HEK293 (cell line): ENCODE data around the gene SLC51A.

ENCODE experiments used
- CTCF ChIA-PET: fragments of 350-600 bp; formaldehyde crosslinking; extraction: SDS; loops from one replicate; lab custom pipeline; 2021; ENCODE audit warnings: antibody characterized with exemption; lab: Yijun Ruan, JAX
- POLR2A ChIA-PET: fragments of 300-600 bp; formaldehyde crosslinking; extraction: SDS; loops from one replicate; lab custom pipeline; 2020; ENCODE audit warnings: antibody characterized with exemption, inconsistent platforms; lab: Yijun Ruan, JAX
- H3K27ac ChIP-seq: fragments of 200-500 bp; sonication (Bioruptor generic); 2 replicates; pipeline ENCODE4 v1.5.1; 2014; ENCODE audit warnings: low read depth, low read length, control low read depth, inconsistent platforms; ENCODE audit errors: extremely low read depth
- H3K36me3 ChIP-seq, 2 experiments: fragments of 200-500 bp in 1 of 2; sonication (Bioruptor generic) in 1 of 2; 1 replicate in 1 of 2; 2 replicates in 1 of 2; pipeline ENCODE4 v1.5.1; 2014 to 2017; ENCODE audit warnings: inconsistent platforms in 2 of 2, low read length in 2 of 2; ENCODE audit not compliant: control insufficient read depth in 2 of 2, insufficient read depth in 1 of 2
- H3K4me1 ChIP-seq: fragments of 200-500 bp; sonication (Bioruptor generic); 2 replicates; pipeline ENCODE4 v1.5.1; 2014; ENCODE audit warnings: mild to moderate bottlenecking, low read length, inconsistent platforms; ENCODE audit not compliant: control insufficient read depth, insufficient read depth
- H3K4me3 ChIP-seq: 2 replicates; pipeline ENCODE4 v1.5.1; 2011; ENCODE audit warnings: low read depth, mild to moderate bottlenecking, control low read depth, low read length, moderate library complexity
- H3K9me3 ChIP-seq: fragments of 200-500 bp; sonication (Bioruptor generic); 2 replicates; pipeline ENCODE4 v1.5.1; 2014; ENCODE audit warnings: low read depth, low read length, inconsistent platforms; ENCODE audit not compliant: control insufficient read depth, insufficient read depth
- FEZF1 ChIP-seq: fragments of 450-650 bp; formaldehyde crosslinking; IDR thresholded peaks from 2 replicates; pipeline ENCODE4 v1.5.1; 2016; ENCODE audit warnings: missing biosample characterization, missing genetic modification characterization
- HIC1 ChIP-seq: fragments of 450-650 bp; formaldehyde crosslinking; IDR thresholded peaks from 2 replicates; pipeline ENCODE4 v1.5.1; 2016; ENCODE audit warnings: missing biosample characterization, missing genetic modification characterization
- HOXC10 ChIP-seq: sonication (generic); formaldehyde crosslinking; IDR thresholded peaks from 2 replicates; pipeline ENCODE4 v1.8.1; 2023; ENCODE audit warnings: mild to moderate bottlenecking, missing genetic modification reagents
- HOXD13 ChIP-seq: sonication (generic); formaldehyde crosslinking; IDR thresholded peaks from 2 replicates; pipeline ENCODE4 v1.8.0; 2022; ENCODE audit warnings: missing genetic modification reagents, borderline replicate concordance
- KLF10 ChIP-seq: fragments of 450-650 bp; IDR thresholded peaks from 2 replicates; pipeline ENCODE4 v1.5.1; 2018; ENCODE audit warnings: missing biosample characterization, mild to moderate bottlenecking, missing genetic modification characterization
- KLF8 ChIP-seq: fragments of 450-650 bp; formaldehyde crosslinking; IDR thresholded peaks from 2 replicates; pipeline ENCODE4 v1.5.1; 2016; ENCODE audit warnings: missing biosample characterization, missing genetic modification characterization
- MEIS1 ChIP-seq: sonication (generic); formaldehyde crosslinking; IDR thresholded peaks from 2 replicates; pipeline ENCODE4 v1.8.1; 2022; ENCODE audit warnings: missing genetic modification reagents, mild to moderate bottlenecking, borderline replicate concordance
- SP2 ChIP-seq: fragments of 450-650 bp; formaldehyde crosslinking; IDR thresholded peaks from 2 replicates; pipeline ENCODE4 v1.5.1; 2016; ENCODE audit warnings: missing biosample characterization, missing genetic modification characterization
- SP7 ChIP-seq: fragments of 450-650 bp; formaldehyde crosslinking; IDR thresholded peaks from 2 replicates; pipeline ENCODE4 v1.5.1; 2016; ENCODE audit warnings: missing biosample characterization, missing genetic modification characterization
- ZBTB48 ChIP-seq: fragments of 450-650 bp; formaldehyde crosslinking; IDR thresholded peaks from 2 replicates; pipeline ENCODE4 v1.5.1; 2016; ENCODE audit warnings: missing biosample characterization, missing genetic modification characterization
- ZNF121 ChIP-seq: fragments of 450-650 bp; formaldehyde crosslinking; IDR thresholded peaks from 2 replicates; pipeline ENCODE4 v1.5.1; 2016; ENCODE audit warnings: missing biosample characterization, missing genetic modification characterization
- ZNF174 ChIP-seq: fragments of 450-650 bp; formaldehyde crosslinking; IDR thresholded peaks from 2 replicates; pipeline ENCODE4 v1.5.0; 2017; ENCODE audit warnings: missing biosample characterization, mild to moderate bottlenecking, missing genetic modification characterization
- ZNF175 ChIP-seq: fragments of 450-650 bp; formaldehyde crosslinking; IDR thresholded peaks from 2 replicates; pipeline ENCODE4 v1.5.1; 2016; ENCODE audit warnings: missing biosample characterization, missing genetic modification characterization
- ZNF2 ChIP-seq: fragments of 450-650 bp; formaldehyde crosslinking; IDR thresholded peaks from 2 replicates; pipeline ENCODE4 v1.5.1; 2016; ENCODE audit warnings: missing biosample characterization, missing genetic modification characterization
- ZNF221 ChIP-seq: fragments of 450-650 bp; formaldehyde crosslinking; IDR thresholded peaks from 2 replicates; pipeline ENCODE4 v1.5.1; 2017; ENCODE audit warnings: missing biosample characterization, missing genetic modification characterization, borderline replicate concordance
- ZNF354C ChIP-seq: fragments of 450-650 bp; formaldehyde crosslinking; IDR thresholded peaks from 2 replicates; pipeline ENCODE4 v1.5.1; 2016; ENCODE audit warnings: missing biosample characterization, missing genetic modification characterization, low read depth, borderline replicate concordance
- ZNF426 ChIP-seq: fragments of 450-650 bp; formaldehyde crosslinking; IDR thresholded peaks from 2 replicates; pipeline ENCODE4 v1.5.1; 2017; ENCODE audit warnings: missing biosample characterization, missing genetic modification characterization, mild to moderate bottlenecking, inconsistent platforms, moderate library complexity
- ZNF48 ChIP-seq: fragments of 450-650 bp; formaldehyde crosslinking; IDR thresholded peaks from 2 replicates; pipeline ENCODE4 v1.5.1; 2016; ENCODE audit warnings: missing biosample characterization, missing genetic modification characterization
- ZNF561 ChIP-seq: fragments of 450-650 bp; IDR thresholded peaks from 2 replicates; pipeline ENCODE4 v1.5.1; 2018; ENCODE audit warnings: missing biosample characterization, missing genetic modification characterization, borderline replicate concordance
- ZNF610 ChIP-seq: fragments of 450-650 bp; formaldehyde crosslinking; IDR thresholded peaks from 2 replicates; pipeline ENCODE4 v1.5.1; 2016; ENCODE audit warnings: missing biosample characterization, missing genetic modification characterization, borderline replicate concordance
- ZNF621 ChIP-seq: fragments of 450-650 bp; formaldehyde crosslinking; IDR thresholded peaks from 2 replicates; pipeline ENCODE4 v1.5.1; 2017; ENCODE audit warnings: missing biosample characterization, missing genetic modification characterization
- ZNF629 ChIP-seq: fragments of 450-650 bp; formaldehyde crosslinking; IDR thresholded peaks from 2 replicates; pipeline ENCODE4 v1.5.1; 2017; ENCODE audit warnings: missing biosample characterization, missing genetic modification characterization
- ZSCAN30 ChIP-seq: fragments of 450-650 bp; IDR thresholded peaks from 2 replicates; pipeline ENCODE4 v1.5.1; 2018; ENCODE audit warnings: missing biosample characterization, mild to moderate bottlenecking, missing genetic modification characterization, moderate library complexity
- TF ChIP-seq, protein P1 (sequence below): fragments of 450-650 bp; formaldehyde crosslinking; IDR thresholded peaks from 2 replicates; pipeline ENCODE4 v1.5.1; 2016; ENCODE audit warnings: missing biosample characterization, missing genetic modification characterization, borderline replicate concordance

Gene SLC51A

GRCh38 chr3:196195664-196196265 is 20.6 kb upstream of the SLC51A start:
- Histone ChIP-seq H3K4me3 (no peak overlapping the region), H3K9me3 (no peaks in the 10 kb centered on the region), H3K36me3 (no peaks in the 10 kb centered on the region), H3K4me1 (no peaks in the 10 kb centered on the region)
- CTCF ChIA-PET, result interaction anchor here (0.6 to 4.7 kb wide), 7 partner anchors 9 to 262 kb away, joined by 3 to 60 read pairs (median 5); no protein-coding TSS in a partner anchor
- POLR2A ChIA-PET, result interaction anchor here (0.5 kb wide), 1 partner anchor 123 kb away, joined by 3 read pairs; no protein-coding TSS in a partner anchor
- TF ChIP-seq ZNF174 (tag by site-specific recombination), result no peak
- TF ChIP-seq ZNF621 (tag by site-specific recombination), result no peak
- no peak for TF ChIP-seq HOXD13 (CRISPR knock-in tag)
- TF ChIP-seq ZNF354C (tag by site-specific recombination), result no peak
- TF ChIP-seq ZNF2, result no peak
- no peak for TF ChIP-seq FEZF1
- TF ChIP-seq ZNF48 (tag by site-specific recombination), result no peak
- TF ChIP-seq KLF8 (tag by site-specific recombination), result no peak
- no peak for TF ChIP-seq KLF10 (tag by site-specific recombination)
- TF ChIP-seq, all 188 proteins: peak for 0
- H3K27ac ChIP-seq, result no peak overlapping the region

DNA sequence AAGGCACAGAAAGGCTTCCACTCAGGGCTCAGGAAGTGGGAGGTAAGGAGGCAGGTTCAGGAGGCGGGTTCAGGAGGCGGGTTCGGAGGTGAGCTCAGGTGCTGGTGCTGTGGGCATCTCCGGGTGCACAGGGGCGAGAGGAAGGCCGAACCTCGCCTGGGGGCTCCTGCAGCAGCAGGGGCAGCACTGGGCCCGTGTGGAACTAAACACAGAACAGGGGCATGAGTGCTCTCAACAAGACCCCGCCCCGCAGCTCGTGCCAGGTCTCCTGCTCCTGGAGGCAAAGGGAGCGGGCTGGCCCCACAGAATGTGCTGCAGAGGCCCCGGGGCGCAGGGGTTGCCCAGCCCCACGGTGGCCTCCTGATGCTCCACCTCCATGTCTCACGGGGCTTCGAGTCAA is 18.8 kb upstream of the SLC51A start:
- H3K36me3 ChIP-seq, result no peaks in the 10 kb centered on the region
- ChIA-PET POLR2A (no interaction called here), CTCF (interaction anchor here (0.6 to 4.7 kb wide), 7 partner anchors 11 to 321 kb away, joined by 3 to 60 read pairs (median 5); no protein-coding TSS in a partner anchor)
- no peaks in the 10 kb centered on the region for H3K4me1 ChIP-seq
- TF ChIP-seq, protein P1, sequence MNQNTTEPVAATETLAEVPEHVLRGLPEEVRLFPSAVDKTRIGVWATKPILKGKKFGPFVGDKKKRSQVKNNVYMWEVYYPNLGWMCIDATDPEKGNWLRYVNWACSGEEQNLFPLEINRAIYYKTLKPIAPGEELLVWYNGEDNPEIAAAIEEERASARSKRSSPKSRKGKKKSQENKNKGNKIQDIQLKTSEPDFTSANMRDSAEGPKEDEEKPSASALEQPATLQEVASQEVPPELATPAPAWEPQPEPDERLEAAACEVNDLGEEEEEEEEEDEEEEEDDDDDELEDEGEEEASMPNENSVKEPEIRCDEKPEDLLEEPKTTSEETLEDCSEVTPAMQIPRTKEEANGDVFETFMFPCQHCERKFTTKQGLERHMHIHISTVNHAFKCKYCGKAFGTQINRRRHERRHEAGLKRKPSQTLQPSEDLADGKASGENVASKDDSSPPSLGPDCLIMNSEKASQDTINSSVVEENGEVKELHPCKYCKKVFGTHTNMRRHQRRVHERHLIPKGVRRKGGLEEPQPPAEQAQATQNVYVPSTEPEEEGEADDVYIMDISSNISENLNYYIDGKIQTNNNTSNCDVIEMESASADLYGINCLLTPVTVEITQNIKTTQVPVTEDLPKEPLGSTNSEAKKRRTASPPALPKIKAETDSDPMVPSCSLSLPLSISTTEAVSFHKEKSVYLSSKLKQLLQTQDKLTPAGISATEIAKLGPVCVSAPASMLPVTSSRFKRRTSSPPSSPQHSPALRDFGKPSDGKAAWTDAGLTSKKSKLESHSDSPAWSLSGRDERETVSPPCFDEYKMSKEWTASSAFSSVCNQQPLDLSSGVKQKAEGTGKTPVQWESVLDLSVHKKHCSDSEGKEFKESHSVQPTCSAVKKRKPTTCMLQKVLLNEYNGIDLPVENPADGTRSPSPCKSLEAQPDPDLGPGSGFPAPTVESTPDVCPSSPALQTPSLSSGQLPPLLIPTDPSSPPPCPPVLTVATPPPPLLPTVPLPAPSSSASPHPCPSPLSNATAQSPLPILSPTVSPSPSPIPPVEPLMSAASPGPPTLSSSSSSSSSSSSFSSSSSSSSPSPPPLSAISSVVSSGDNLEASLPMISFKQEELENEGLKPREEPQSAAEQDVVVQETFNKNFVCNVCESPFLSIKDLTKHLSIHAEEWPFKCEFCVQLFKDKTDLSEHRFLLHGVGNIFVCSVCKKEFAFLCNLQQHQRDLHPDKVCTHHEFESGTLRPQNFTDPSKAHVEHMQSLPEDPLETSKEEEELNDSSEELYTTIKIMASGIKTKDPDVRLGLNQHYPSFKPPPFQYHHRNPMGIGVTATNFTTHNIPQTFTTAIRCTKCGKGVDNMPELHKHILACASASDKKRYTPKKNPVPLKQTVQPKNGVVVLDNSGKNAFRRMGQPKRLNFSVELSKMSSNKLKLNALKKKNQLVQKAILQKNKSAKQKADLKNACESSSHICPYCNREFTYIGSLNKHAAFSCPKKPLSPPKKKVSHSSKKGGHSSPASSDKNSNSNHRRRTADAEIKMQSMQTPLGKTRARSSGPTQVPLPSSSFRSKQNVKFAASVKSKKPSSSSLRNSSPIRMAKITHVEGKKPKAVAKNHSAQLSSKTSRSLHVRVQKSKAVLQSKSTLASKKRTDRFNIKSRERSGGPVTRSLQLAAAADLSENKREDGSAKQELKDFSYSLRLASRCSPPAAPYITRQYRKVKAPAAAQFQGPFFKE, result no peak
- TF ChIP-seq SP2 (peak; percentile 43), MEIS1 (no peak), ZNF121 (tag by site-specific recombination) (no peak), HOXC10 (CRISPR knock-in tag) (no peak), ZNF561 (tag by site-specific recombination) (no peak)
- TF ChIP-seq, all 188 proteins: peak for 1
- Histone ChIP-seq H3K27ac (no peak overlapping the region), H3K9me3 (no peaks in the 10 kb centered on the region), H3K4me3 (no peak overlapping the region)

- Histone ChIP-seq H3K9me3 (no peaks in the 10 kb centered on the region), H3K36me3 (no peaks in the 10 kb centered on the region), H3K4me3 (no peak overlapping the region), H3K27ac (no peak overlapping the region), H3K4me1 (no peaks in the 10 kb centered on the region)
- ChIA-PET POLR2A (no interaction called here), CTCF (interaction anchor here (1.1 to 4.7 kb wide), 2 partner anchors 125 kb away, joined by 8 to 60 read pairs; no protein-coding TSS in a partner anchor)
- TF ChIP-seq ZNF48 (tag by site-specific recombination) (no peak), ZNF426 (no peak), ZSCAN30 (tag by site-specific recombination) (no peak), ZBTB48 (no peak), ZNF221 (no peak), ZNF2 (no peak), ZNF621 (tag by site-specific recombination) (no peak), ZNF629 (tag by site-specific recombination) (no peak), ZNF175 (tag by site-specific recombination) (no peak), SP7 (tag by site-specific recombination) (no peak), HIC1 (tag by site-specific recombination) (no peak), ZNF610 (tag by site-specific recombination) (no peak)
Observed at GRCh38 chr3:196198081-196198675, 18.2 kb upstream of the SLC51A start.
